H1 (cell line): ENCODE data around the gene USF1. TPM values are rescaled to one million over a fixed set of nuclear protein-coding genes. Genes with fewer than 3 reads are reported as not detected.
"Not testable (repeated sequence)": the region's sequence is repeated elsewhere in the genome, so short reads cannot be mapped to it uniquely, and the experiment has no call there.

Experiments
- CTCF ChIA-PET: fragments of 300-600 bp; sonication (Branson Sonifier 250); formaldehyde crosslinking; loops from one replicate; lab custom pipeline; 2021; ENCODE audit not compliant: partially characterized antibody; lab: Charles Lee
- POLR2A ChIA-PET: fragments of 300-600 bp; sonication (Branson Sonifier 250); formaldehyde crosslinking; loops from one replicate; lab custom pipeline; 2021; ENCODE audit warnings: inconsistent platforms; ENCODE audit not compliant: partially characterized antibody; lab: Charles Lee
- DNase-seq, 2 experiments: peaks; one replicate each; pipeline versions ENCODE4 v3.0.0 to v3.0.0-alpha.2; 2010 to 2022; ENCODE audit warnings: low spot score in 2 of 2, low read depth in 1 of 2, mixed read lengths in 1 of 2
- FAIRE-seq: peaks from 2 replicates; lab custom pipeline; 2011; peaks lifted over from hg19 to GRCh38; lab: Jason Lieb, UNC
- H2AFZ ChIP-seq: 2 replicates; pipeline ENCODE4 v1.8.1; 2012; ENCODE audit warnings: low read length, inconsistent platforms
- H2AK5ac ChIP-seq: 2 replicates; pipeline ENCODE4 v1.6.1; 2013; ENCODE audit warnings: low read depth, low read length
- H2BK120ac ChIP-seq: replicated peaks from 2 replicates; pipeline ENCODE3; 2013; ENCODE audit warnings: low read depth, low read length, inconsistent platforms
- H2BK12ac ChIP-seq: 2 replicates; pipeline ENCODE4 v1.6.1; 2013; ENCODE audit warnings: low read depth, low read length
- H2BK15ac ChIP-seq: 2 replicates; pipeline ENCODE4 v1.6.1; 2013; ENCODE audit warnings: low read length
- H2BK20ac ChIP-seq: 2 replicates; pipeline ENCODE4 v1.6.1; 2013; ENCODE audit warnings: low read length
- H2BK5ac ChIP-seq: 2 replicates; pipeline ENCODE4 v1.6.1; 2013; ENCODE audit warnings: low read depth, low read length
- H3K14ac ChIP-seq: 2 replicates; pipeline ENCODE4 v1.6.1; 2013; ENCODE audit warnings: inconsistent platforms; ENCODE audit not compliant: insufficient read length
- H3K18ac ChIP-seq: 2 replicates; pipeline ENCODE4 v1.6.1; 2013; ENCODE audit warnings: low read length; ENCODE audit errors: extremely low read depth
- H3K23ac ChIP-seq: 2 replicates; pipeline ENCODE4 v1.6.1; 2013; ENCODE audit warnings: inconsistent platforms; ENCODE audit not compliant: insufficient read length
- H3K23me2 ChIP-seq: 2 replicates; pipeline ENCODE4 v1.6.1; 2013; ENCODE audit warnings: low read depth, low read length
- H3K27ac ChIP-seq: 2 replicates; pipeline ENCODE4 v1.6.1; 2011; ENCODE audit warnings: low read depth, low read length, inconsistent platforms
- H3K27me3 ChIP-seq, 4 experiments: replicated peaks in 1 of 4; 1 replicate in 1 of 4; 2 replicates in 3 of 4; pipeline versions ENCODE4 v1.6.1 to v1.8.1; 2011 to 2013; ENCODE audit warnings: low read length in 3 of 4, mild to moderate bottlenecking in 3 of 4, inconsistent platforms in 2 of 4, mixed read lengths in 2 of 4, moderate library complexity in 1 of 4; ENCODE audit not compliant: control insufficient read depth in 3 of 4, insufficient read depth in 3 of 4; ENCODE audit errors: extremely low read depth in 1 of 4
- H3K36me3 ChIP-seq, 4 experiments: 2 replicates each; pipeline versions ENCODE4 v1.6.1 to v1.8.1; 2011 to 2013; ENCODE audit warnings: mild to moderate bottlenecking in 4 of 4, low read length in 3 of 4, moderate library complexity in 2 of 4, control low read depth in 1 of 4, inconsistent platforms in 1 of 4; ENCODE audit not compliant: insufficient read depth in 4 of 4, control insufficient read depth in 2 of 4
- H3K4ac ChIP-seq: replicated peaks from 2 replicates; pipeline ENCODE3; 2013; ENCODE audit warnings: low read length, low read depth, mixed read lengths, inconsistent platforms; ENCODE audit not compliant: insufficient read length
- H3K4me1 ChIP-seq, 4 experiments: replicated peaks in 1 of 4; 1 replicate in 1 of 4; 2 replicates in 3 of 4; pipeline versions ENCODE4 v1.6.1 to v1.8.1; 2011 to 2013; ENCODE audit warnings: low read length in 3 of 4, inconsistent platforms in 2 of 4, mixed read lengths in 1 of 4; ENCODE audit not compliant: insufficient read depth in 4 of 4, control insufficient read depth in 3 of 4
- H3K4me2 ChIP-seq, 2 experiments: 2 replicates each; pipeline versions ENCODE4 v1.6.1 to v1.8.1; 2011 to 2013; ENCODE audit warnings: low read depth in 2 of 2, low read length in 2 of 2, control low read depth in 1 of 2, inconsistent platforms in 1 of 2, mild to moderate bottlenecking in 1 of 2; ENCODE audit not compliant: insufficient read depth in 1 of 2
- H3K4me3 ChIP-seq, 4 experiments: fragments of 200-600, 300-600 bp in 1 of 4; sonication (generic), shearing (Covaris generic), sonication (Bioruptor Twin) in 1 of 4; 2 replicates each; pipeline versions ENCODE4 v1.5.1 to v1.8.1; 2011 to 2016; ENCODE audit warnings: low read length in 4 of 4, low read depth in 3 of 4, control low read depth in 2 of 4, inconsistent platforms in 2 of 4, mild to moderate bottlenecking in 2 of 4, mixed read lengths in 1 of 4, moderate library complexity in 1 of 4; ENCODE audit not compliant: insufficient read depth in 2 of 4; ENCODE audit errors: extremely low read depth in 1 of 4
- H3K56ac ChIP-seq: replicated peaks from 2 replicates; pipeline ENCODE3; 2013; ENCODE audit warnings: low read depth, mild to moderate bottlenecking, mixed read lengths, low read length, inconsistent platforms; ENCODE audit not compliant: insufficient read length
- H3K79me1 ChIP-seq: 2 replicates; pipeline ENCODE4 v1.6.1; 2013; ENCODE audit warnings: low read depth, low read length, control low read depth
- H3K79me2 ChIP-seq, 2 experiments: 2 replicates each; pipeline versions ENCODE4 v1.6.1 to v1.8.1; 2012 to 2013; ENCODE audit warnings: low read length in 2 of 2, mild to moderate bottlenecking in 2 of 2, inconsistent platforms in 1 of 2; ENCODE audit not compliant: insufficient read depth in 2 of 2, control insufficient read depth in 1 of 2
- H3K9ac ChIP-seq, 4 experiments: replicated peaks in 1 of 4; 1 replicate in 1 of 4; 2 replicates in 3 of 4; pipeline versions ENCODE4 v1.6.1 to v1.8.1; 2011 to 2013; ENCODE audit warnings: low read depth in 3 of 4, low read length in 3 of 4, control low read depth in 2 of 4, mild to moderate bottlenecking in 2 of 4, moderate library complexity in 2 of 4, inconsistent platforms in 1 of 4; ENCODE audit errors: extremely low read depth in 1 of 4
- H3K9me3 ChIP-seq, 2 experiments: 2 replicates each; pipeline versions ENCODE4 v1.6.1 to v1.8.1; 2012 to 2013; ENCODE audit warnings: mild to moderate bottlenecking in 2 of 2, moderate library complexity in 2 of 2, control low read depth in 1 of 2, inconsistent platforms in 1 of 2, low read depth in 1 of 2, low read length in 1 of 2, mixed read lengths in 1 of 2; ENCODE audit not compliant: insufficient read depth in 2 of 2
- H4K20me1 ChIP-seq, 2 experiments: replicated peaks in 1 of 2; 2 replicates each; pipeline versions ENCODE3 to v1.8.1; 2011 to 2013; ENCODE audit warnings: inconsistent platforms in 2 of 2, low read length in 2 of 2, mild to moderate bottlenecking in 1 of 2; ENCODE audit not compliant: insufficient read depth in 2 of 2, control insufficient read depth in 1 of 2
- H4K5ac ChIP-seq: 2 replicates; pipeline ENCODE4 v1.6.1; 2013; ENCODE audit warnings: low read length, low read depth, mixed read lengths, inconsistent platforms; ENCODE audit not compliant: insufficient read length
- H4K8ac ChIP-seq: 2 replicates; pipeline ENCODE4 v1.8.0; 2013; ENCODE audit warnings: mild to moderate bottlenecking, moderate library complexity, low read length, inconsistent platforms; ENCODE audit not compliant: insufficient read depth; ENCODE audit errors: extremely low read depth
- H4K91ac ChIP-seq: replicated peaks from 2 replicates; pipeline ENCODE3; 2013; ENCODE audit warnings: low read length, mixed read lengths, inconsistent platforms; ENCODE audit not compliant: insufficient read length
- KDM4A ChIP-seq: IDR thresholded peaks from one replicate; pipeline ENCODE4 v1.7.1; 2012; ENCODE audit warnings: low read depth, mild to moderate bottlenecking, moderate library complexity, low read length, inconsistent platforms; ENCODE audit not compliant: severe bottlenecking
- WGBS, 2 experiments: shearing (Covaris generic) in 1 of 2; methylation state at CpG; one replicate each; pipeline versions ENCODE4 v1.1.6 to v1.1.7; 2013 to 2015; ENCODE audit warnings: low lambda C conversion rate in 2 of 2, mixed read lengths in 2 of 2, inconsistent platforms in 1 of 2, low coverage in 1 of 2, missing lambda C conversion rate in 1 of 2; ENCODE audit not compliant: insufficient replicate concordance in 2 of 2, insufficient coverage in 1 of 2, insufficient read length in 1 of 2; ENCODE audit errors: extremely low coverage in 1 of 2, missing lambda C conversion rate in 1 of 2; 5-methylcytosine and 5-hydroxymethylcytosine counted together
- polyA plus RNA-seq, 7 experiments: library from polyadenylated mRNA; depleted of rRNA in 3 of 7; stranded (reverse) in 5 of 7; unstranded in 2 of 7; fragments of >200 nt in 5 of 7; fragments of 200-250 nt in 2 of 7; gene quantifications; 1 replicate in 5 of 7; 2 replicates in 1 of 7; 4 replicates in 1 of 7; pipeline versions ENCODE4 v1.2.1 to v1.2.3, GENCODE V29; 2011 to 2013; ENCODE audit warnings: missing spikeins in 2 of 7, mixed read lengths in 2 of 7
- total RNA-seq: library from RNA; stranded (reverse); fragmentation: NEBNext Ultra II Directional; extraction: Animal tissue kit (Norgen Biotek cat#: 25700); gene quantifications from 2 replicates; pipeline ENCODE4 v1.2.1, GENCODE V29; 2021

The USF1 gene
- total and polyA plus RNA-seq, 2 of the 8 experiments (the other 6 are each of a cell fraction or from before 2014, with no cell fraction given), result 45.7 to 68.9 TPM

GRCh38 chr1:160993544-160994193 is 52.1 kb downstream of the USF1 start (continued):
- no peak for TF ChIP-seq KDM4A

GRCh38 chr1:160992036-160992435 is 53.7 kb downstream of the USF1 start:
- Histone ChIP-seq H3K36me3 (peaks cover 0 to 12% (median 3%) of the 10 kb centered on the region in 4 experiments; a peak in 4 of 8 replicates), H3K4me1 (peaks cover 2 to 15% (median 5%) of the 10 kb centered on the region in 4 experiments; a peak in 5 of 7 replicates)
- H4K91ac ChIP-seq, H3K18ac ChIP-seq, H3K4ac ChIP-seq, H3K4me3 ChIP-seq, H2BK12ac ChIP-seq, H3K23ac ChIP-seq, H2BK20ac ChIP-seq, H3K9ac ChIP-seq, H2BK120ac ChIP-seq, H3K27ac ChIP-seq, H3K4me2 ChIP-seq, H3K23me2 ChIP-seq, H3K79me1 ChIP-seq, H3K27me3 ChIP-seq, H2BK15ac ChIP-seq, H3K79me2 ChIP-seq, H4K5ac ChIP-seq, H2AFZ ChIP-seq, FAIRE-seq, H2BK5ac ChIP-seq, H4K20me1 ChIP-seq, H3K14ac ChIP-seq, H2AK5ac ChIP-seq, H3K9me3 ChIP-seq, H3K56ac ChIP-seq, DNase-seq, H4K8ac ChIP-seq: not testable (repeated sequence)
- ChIA-PET CTCF (interaction anchor here (0.6 to 2.8 kb wide), 3 partner anchors 9 to 213 kb away, joined by 3 to 13 read pairs (median 3); no protein-coding TSS in a partner anchor), POLR2A (interaction anchor here (0.7 to 2.2 kb wide), 5 partner anchors 10 to 38 kb away, joined by 3 to 5 read pairs (median 3); partner anchors contain the start of gene ITLN2)
- 90% methylated on average over 4 of the region's 4 CpGs; no CpG with 5 or more reads in 1 of the 2 experiments for WGBS, 2 experiments
